ENCODE measurements around the gene ATRIP.

- TF ChIP-seq REST (IDR thresholded peaks at IDR 0.05) (no peak), CTCF (IDR thresholded peaks at IDR 0.05; ENCODE audit: low read depth, low read length, missing input control) (no peak), ZBTB33 (IDR thresholded peaks at IDR 0.05) (no peak), EGR1 (IDR thresholded peaks at IDR 0.05; ENCODE audit: low read depth in 2 of 2) (no peak), HNF4G (IDR thresholded peaks at IDR 0.05) (no peak), FOXA2 (IDR thresholded peaks at IDR 0.05) (no peak)
Measured at GRCh38 chr3:48406443-48407431, 39.8 kb upstream of the ATRIP start.

Data from liver (tissue), 3 donors.